OCI-LY1 (cell line): Measurements from ENCODE around the gene ZER1.

ENCODE experiments used
- CTCF ChIP-seq: fragments of 200-600 bp; sonication (generic), shearing (Covaris generic); IDR thresholded peaks from 2 replicates; pipeline ENCODE4 v1.5.1; 2017; ENCODE audit warnings: mild to moderate bottlenecking, antibody characterized with exemption, low read length, moderate library complexity, mixed read lengths
- EZH2 ChIP-seq: fragments of 200-600 bp; sonication (generic), shearing (Covaris generic); IDR thresholded peaks from 2 replicates; pipeline ENCODE4 v1.8.0; 2017; ENCODE audit warnings: borderline replicate concordance, mixed run types, mild to moderate bottlenecking, antibody characterized with exemption, low read length, moderate library complexity, mixed read lengths

- TF ChIP-seq CTCF (no peak), EZH2 (no peak)
Observed at GRCh38 chr9:128807827-128808226, 36.1 kb upstream of the ZER1 start.
